Subcutaneous abdominal adipose tissue (tissue), 5 donors: ENCODE measurements around the gene PDE4D.

Experiments
- H3K27ac ChIP-seq: one replicate; pipeline ENCODE4 v1.7.0; 2013; ENCODE audit warnings: low read depth, mild to moderate bottlenecking, inconsistent platforms, low read length, moderate library complexity
- H3K27me3 ChIP-seq, 5 donors: one replicate each; pipeline ENCODE4 v1.7.0; 2013; ENCODE audit warnings: low read length in 5 of 5, inconsistent platforms in 1 of 5; ENCODE audit not compliant: control insufficient read depth in 5 of 5, insufficient read depth in 4 of 5
- H3K36me3 ChIP-seq, 5 donors: one replicate each; pipeline ENCODE4 v1.7.0; 2013; ENCODE audit warnings: low read length in 5 of 5; ENCODE audit not compliant: control insufficient read depth in 5 of 5, insufficient read depth in 5 of 5
- H3K4me1 ChIP-seq, 5 donors: one replicate each; pipeline ENCODE4 v1.7.0; 2013; ENCODE audit warnings: low read length in 5 of 5, mild to moderate bottlenecking in 3 of 5, moderate library complexity in 1 of 5; ENCODE audit not compliant: control insufficient read depth in 5 of 5, insufficient read depth in 5 of 5
- H3K4me3 ChIP-seq, 5 donors: one replicate each; pipeline ENCODE4 v1.7.0; 2013; ENCODE audit warnings: low read length in 5 of 5, low read depth in 1 of 5
- H3K9ac ChIP-seq, 5 donors: one replicate each; pipeline ENCODE4 v1.7.0; 2013; ENCODE audit warnings: low read length in 5 of 5, mild to moderate bottlenecking in 4 of 5, moderate library complexity in 3 of 5
- H3K9me3 ChIP-seq, 5 donors: one replicate each; pipeline ENCODE4 v1.7.0; 2013; ENCODE audit warnings: low read length in 5 of 5; ENCODE audit not compliant: control insufficient read depth in 5 of 5
- donor health status: healthy.
- donor health status: healthy.
- donor health status: healthy.
- donor health status: healthy.
- donor health status: healthy.

The PDE4D gene

GRCh38 chr5:59660737-59661136 lies 232.8 kb downstream of the PDE4D start:
- H3K27ac ChIP-seq, result no peak overlapping the region
- H3K9ac ChIP-seq, result no peak overlapping the region
- no peak overlapping the region for H3K4me3 ChIP-seq
- H3K36me3 ChIP-seq, result no peaks in the 10 kb centered on the region
- no peaks in the 10 kb centered on the region for H3K9me3 ChIP-seq
- H3K4me1 ChIP-seq, result peaks cover 0 to 15% (median 7%) of the 10 kb centered on the region in 5 donors
- no peaks in the 10 kb centered on the region for H3K27me3 ChIP-seq

GRCh38 chr5:59656351-59657254 lies 236.9 kb downstream of the PDE4D start:
- no peak overlapping the region for H3K27ac ChIP-seq

GRCh38 chr5:59655693-59656309 lies 237.7 kb downstream of the PDE4D start:
- Histone ChIP-seq H3K27me3 (no peaks in the 10 kb centered on the region), H3K9me3 (no peaks in the 10 kb centered on the region), H3K4me1 (no peaks in the 10 kb centered on the region), H3K9ac (no peak overlapping the region), H3K27ac (no peak overlapping the region), H3K36me3 (no peaks in the 10 kb centered on the region), H3K4me3 (no peak overlapping the region)

More at GRCh38 chr5:59656351-59657254, 236.9 kb downstream of the PDE4D start:
- Histone ChIP-seq H3K27me3 (no peaks in the 10 kb centered on the region), H3K9me3 (no peaks in the 10 kb centered on the region), H3K4me1 (peaks cover 0 to 3% (median 0%) of the 10 kb centered on the region in 5 donors), H3K4me3 (no peak overlapping the region), H3K9ac (no peak overlapping the region), H3K36me3 (no peaks in the 10 kb centered on the region)

- no peak overlapping the region for H3K27ac ChIP-seq
- H3K4me3 ChIP-seq, result no peak overlapping the region
- H3K9me3 ChIP-seq, result no peaks in the 10 kb centered on the region
- H3K9ac ChIP-seq, result no peak overlapping the region
- no peaks in the 10 kb centered on the region for H3K27me3 ChIP-seq
- H3K36me3 ChIP-seq, result no peaks in the 10 kb centered on the region
- H3K4me1 ChIP-seq, result no peaks in the 10 kb centered on the region
Measured at GRCh38 chr5:59654691-59655090, 238.8 kb downstream of the PDE4D start.

DNA sequence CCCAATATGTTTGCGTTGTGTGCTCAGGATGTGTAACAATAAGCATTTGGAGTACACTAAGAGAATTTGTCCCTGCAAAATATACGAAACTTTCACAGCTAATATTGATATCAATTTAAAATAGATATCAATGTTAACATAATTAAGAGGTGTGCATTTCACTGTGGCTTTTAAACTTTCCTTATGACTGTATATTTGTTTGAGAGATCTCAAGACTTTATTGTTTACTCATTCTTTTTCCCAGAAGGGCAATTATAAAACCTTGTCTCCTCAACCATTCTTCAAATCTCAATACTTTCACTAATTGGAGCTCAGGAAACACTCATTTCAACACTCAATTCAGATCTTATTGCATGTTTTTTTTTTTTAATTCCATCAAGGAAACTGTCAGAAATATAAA lies 241.1 kb downstream of the PDE4D start:
- Histone ChIP-seq H3K4me3 (no peak overlapping the region), H3K27ac (no peak overlapping the region), H3K4me1 (peaks cover 0 to 11% (median 0%) of the 10 kb centered on the region in 5 donors), H3K36me3 (no peaks in the 10 kb centered on the region), H3K9me3 (no peaks in the 10 kb centered on the region), H3K9ac (no peak overlapping the region), H3K27me3 (no peaks in the 10 kb centered on the region)

DNA sequence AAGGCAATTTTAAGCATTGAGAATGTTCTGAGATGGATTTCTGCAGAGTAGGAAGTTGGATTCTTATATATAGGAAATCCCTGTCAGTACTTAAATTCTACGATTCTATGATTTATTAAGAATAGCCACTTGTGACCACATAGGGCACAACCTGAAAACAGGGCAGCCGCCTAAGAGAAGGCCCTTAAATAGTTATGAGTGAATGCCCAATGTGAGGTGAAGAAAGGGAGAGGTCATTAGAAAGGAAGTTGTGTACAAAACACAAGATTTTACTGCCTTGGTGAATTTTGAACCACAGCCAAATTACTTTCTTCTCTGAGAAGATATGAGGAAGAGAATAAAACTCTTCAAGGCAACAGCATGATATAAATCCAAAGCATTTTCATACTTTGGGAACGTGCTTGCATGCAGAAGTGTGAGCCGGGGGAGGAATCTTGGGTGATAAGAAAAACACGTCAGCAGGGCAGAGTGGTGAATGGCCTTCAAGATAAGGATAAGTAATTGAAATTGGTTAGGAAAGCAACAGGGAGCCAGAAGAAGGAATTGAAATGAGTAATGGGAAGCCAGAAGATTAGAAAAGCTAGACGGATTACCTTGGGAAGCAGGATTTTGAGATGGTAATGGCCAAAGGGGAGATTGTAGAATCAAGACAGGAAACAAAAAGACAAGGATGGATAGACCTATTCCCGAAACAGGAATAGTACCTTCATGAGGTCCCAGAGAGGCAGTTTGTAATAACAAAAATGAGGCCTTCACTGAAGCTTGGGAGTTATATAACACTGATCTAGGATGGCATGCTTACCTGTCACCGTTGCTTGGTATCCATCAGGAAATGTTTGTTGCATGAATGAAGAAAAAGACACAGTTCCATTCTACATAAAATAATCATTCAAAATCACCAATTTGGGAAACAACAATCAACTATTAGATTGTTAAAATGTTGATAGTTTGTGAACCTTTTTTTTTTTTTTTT lies 244.3 kb downstream of the PDE4D start:
- Histone ChIP-seq H3K9me3 (no peaks in the 10 kb centered on the region), H3K9ac (no peak overlapping the region), H3K27me3 (no peaks in the 10 kb centered on the region), H3K36me3 (no peaks in the 10 kb centered on the region), H3K4me3 (no peak overlapping the region), H3K4me1 (peaks cover 0 to 11% (median 0%) of the 10 kb centered on the region in 5 donors), H3K27ac (no peak overlapping the region)

DNA sequence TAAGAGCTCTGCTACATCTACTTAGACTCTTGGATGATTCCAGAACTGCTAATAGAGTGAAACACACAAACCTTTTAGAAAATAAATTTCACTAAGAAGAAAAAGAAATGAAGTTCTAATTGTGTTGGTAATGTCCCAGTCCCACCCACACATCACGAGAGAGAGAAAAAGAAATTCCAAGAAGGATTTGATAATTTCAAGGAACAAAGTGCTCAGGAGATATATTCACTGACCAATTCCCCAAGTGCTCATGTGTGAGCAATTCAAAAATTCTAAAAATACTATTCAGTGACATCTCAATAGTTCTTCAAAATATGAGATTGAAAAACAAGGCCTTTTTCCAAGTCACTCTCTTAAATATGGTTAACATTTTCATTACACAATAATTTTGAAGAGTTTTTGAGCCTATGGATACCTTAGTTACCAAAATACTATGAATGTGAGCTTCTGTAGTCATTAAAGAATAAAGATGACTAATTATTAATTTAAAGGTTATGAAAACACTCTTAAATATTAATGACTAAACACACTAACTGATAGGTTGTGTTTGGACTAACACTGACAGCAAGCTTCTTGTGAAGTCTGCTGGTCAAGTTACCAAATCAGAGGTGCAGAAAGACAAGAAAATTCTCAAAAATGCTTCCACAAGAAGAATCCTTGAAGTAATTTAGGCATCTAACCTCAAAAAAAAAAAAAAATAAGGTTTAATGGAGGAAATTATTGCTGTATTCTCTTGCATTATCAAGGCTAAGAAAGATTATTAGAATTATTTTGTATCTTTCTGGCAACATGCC lies 245.3 kb downstream of the PDE4D start:
- Histone ChIP-seq H3K27me3 (no peaks in the 10 kb centered on the region), H3K27ac (no peak overlapping the region), H3K9me3 (no peaks in the 10 kb centered on the region), H3K9ac (no peak overlapping the region), H3K4me3 (no peak overlapping the region), H3K36me3 (no peaks in the 10 kb centered on the region), H3K4me1 (peaks cover 0 to 11% (median 0%) of the 10 kb centered on the region in 5 donors)

DNA sequence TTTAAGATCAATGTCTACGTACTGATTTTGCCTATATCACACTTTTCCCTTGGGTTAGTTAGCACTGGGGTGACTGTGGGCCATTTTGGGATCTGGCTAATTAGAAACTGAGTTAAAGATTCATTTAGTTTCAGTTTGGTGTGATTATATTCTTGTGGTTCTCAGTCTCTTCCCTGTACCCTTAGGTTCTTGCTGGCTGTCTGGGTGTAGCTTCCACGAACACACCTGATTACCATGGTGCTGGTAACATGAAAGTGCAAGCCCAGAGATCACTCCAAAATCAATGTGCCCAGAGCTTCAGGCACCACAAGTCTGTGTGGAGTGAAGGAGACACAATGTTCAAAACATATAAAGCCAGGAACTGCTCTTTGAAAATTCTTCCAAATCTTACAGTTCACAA lies 248.1 kb downstream of the PDE4D start:
- Histone ChIP-seq H3K27me3 (no peaks in the 10 kb centered on the region), H3K4me3 (no peak overlapping the region), H3K4me1 (peaks cover 0 to 11% (median 0%) of the 10 kb centered on the region in 5 donors), H3K9me3 (no peaks in the 10 kb centered on the region), H3K9ac (no peak overlapping the region), H3K36me3 (no peaks in the 10 kb centered on the region), H3K27ac (no peak overlapping the region)

GRCh38 chr5:59640411-59640810 lies 253.1 kb downstream of the PDE4D start:
- Histone ChIP-seq H3K27me3 (no peaks in the 10 kb centered on the region), H3K4me3 (no peak overlapping the region), H3K4me1 (no peaks in the 10 kb centered on the region), H3K9me3 (no peaks in the 10 kb centered on the region), H3K9ac (no peak overlapping the region), H3K36me3 (no peaks in the 10 kb centered on the region), H3K27ac (no peak overlapping the region)
